ENCODE results near the gene CHST12. TPM values are rescaled to one million over a fixed set of nuclear protein-coding genes. Genes with fewer than 3 reads are reported as not detected.
A peak's percentile ranks its signal among the peaks of the same experiment; 100 is the strongest.

CHST12 gene
- total and polyA plus RNA-seq, 2 of the 4 experiments (the other 2 are of a cell fraction): 3.8 to 27.0 TPM

GRCh38 chr7:2440608-2441245 is 37.3 kb downstream of the CHST12 start:
- Histone ChIP-seq H3K27ac (ENCODE audit: insufficient read depth, low read length) (no peak overlapping the region), H3K56ac (ENCODE audit: extremely low read depth, insufficient read depth, low read length) (no peak overlapping the region; the same call in 1 of the 2 replicates), H3K4ac (ENCODE audit: low read depth, low read length) (no peak overlapping the region), H2BK15ac (ENCODE audit: low read depth, low read length) (no peak overlapping the region), H4K5ac (ENCODE audit: low read depth, low read length) (no peak overlapping the region), H3K27me3 (ENCODE audit: control insufficient read depth, insufficient read depth, low read length) (no peaks in the 10 kb centered on the region), H3K4me1 (ENCODE audit: control insufficient read depth, insufficient read depth, low read length) (no peaks in the 10 kb centered on the region), H3K79me1 (ENCODE audit: low read depth in 1 of 2, low read length in 2 of 2) (no peaks in the 10 kb centered on the region; a peak in 1 of 4 replicates), H3K36me3 (ENCODE audit: control insufficient read depth, insufficient read depth, low read length) (peaks cover 6% of the 10 kb centered on the region), H3K9ac (ENCODE audit: low read depth, low read length) (no peak overlapping the region), H2BK5ac (ENCODE audit: low read depth, low read length, poor library complexity, severe bottlenecking) (no peak overlapping the region), H3K23ac (ENCODE audit: low read depth, low read length) (no peak overlapping the region), H3K14ac (replicated peaks; ENCODE audit: low read depth, low read length) (no peak overlapping the region), H4K8ac (ENCODE audit: low read depth in 2 of 2, low read length in 2 of 2) (no peak overlapping the region), H4K91ac (ENCODE audit: insufficient read depth, low read depth, low read length) (no peak overlapping the region), H2AK5ac (ENCODE audit: low read depth, low read length) (no peak overlapping the region), H3K9me1 (ENCODE audit: insufficient read depth, low read length) (0 out of 2 replicates have a peak, but pooled peaks cover 3% of the 10 kb centered on the region), H3K4me3 (ENCODE audit: insufficient read depth, low read depth, low read length) (no peak overlapping the region), H2BK20ac (ENCODE audit: low read depth, low read length) (no peak overlapping the region), H3K4me2 (ENCODE audit: low read depth, low read length) (no peak overlapping the region), H2AK9ac (replicated peaks; ENCODE audit: low read depth, low read length, poor library complexity) (peak overlapping the region; percentile 13), H3K18ac (ENCODE audit: low read depth, low read length) (no peak overlapping the region), H2AFZ (replicated peaks; ENCODE audit: low read length, poor library complexity) (no peak overlapping the region), H2BK120ac (ENCODE audit: low read depth, low read length) (no peak overlapping the region), H4K20me1 (ENCODE audit: insufficient read depth, low read length) (no peaks in the 10 kb centered on the region), H3K9me3 (ENCODE audit: control insufficient read depth, insufficient read depth, low read length) (no peaks in the 10 kb centered on the region)
- no TSS peak for BruUV-seq (replicated peaks)
- ChIA-PET POLR2A (ENCODE audit: unreplicated experiment) (no interaction called here), CTCF (no interaction called here)
- in situ Hi-C loops (cut with MboI; ENCODE audit: low sequenced_read_pairs): no loop called here
- no peak for ATAC-seq (ENCODE audit: low read depth)
- intact Hi-C loops (cut with micrococcal nuclease): no loop called here
- DNase-seq: no peak
- WGBS, 2 experiments (ENCODE audit: extremely low coverage in 2 of 2, insufficient read length in 1 of 2): 67% methylated on average over 17 of the region's 21 CpGs; no CpG with 5 or more reads in 1 of the 2 experiments
- dilution Hi-C loops (cut with HindIII; ENCODE audit: low sequenced_read_pairs, unreplicated experiment): no loop called here
- TF ChIP-seq ELK1 (IDR thresholded peaks at IDR 0.05; ENCODE audit: borderline replicate concordance, low read depth, low read length): no peak
- peak; percentile 62 for TF ChIP-seq CEBPB (IDR thresholded peaks at IDR 0.05; ENCODE audit: low read depth, low read length)
- no peak for TF ChIP-seq MAFK (IDR thresholded peaks at IDR 0.05; ENCODE audit: low read depth, low read length)
- no peak for TF ChIP-seq SMC3 (IDR thresholded peaks at IDR 0.05; ENCODE audit: low read depth, low read length)

Measured in IMR-90 (cell line).